Chondrocyte (in vitro differentiated cells): ENCODE data around the gene ELMO3. TPM values are rescaled to one million over a fixed set of nuclear protein-coding genes. Genes with fewer than 3 reads are reported as not detected.

Experiments used
- DNase-seq: peaks from one replicate; pipeline ENCODE4 v3.0.0; 2021; ENCODE audit warnings: mixed read lengths, low spot score
- H3K27ac Mint-ChIP-seq: one replicate; pipeline ENCODE4 v1.8.0; 2021; ENCODE audit warnings: mild to moderate bottlenecking, moderate library complexity, mixed read lengths; ENCODE audit not compliant: unreplicated experiment
- H3K27me3 Mint-ChIP-seq: 2 replicates; pipeline ENCODE4 v1.8.0; 2021; ENCODE audit warnings: low read depth, mixed read lengths
- H3K36me3 Mint-ChIP-seq: 2 replicates; pipeline ENCODE4 v1.8.0; 2021; ENCODE audit warnings: low read depth, mixed read lengths
- H3K4me1 Mint-ChIP-seq: 2 replicates; pipeline ENCODE4 v1.8.0; 2021; ENCODE audit warnings: low read depth, mild to moderate bottlenecking, mixed read lengths
- H3K4me3 Mint-ChIP-seq: one replicate; pipeline ENCODE4 v1.8.0; 2021; ENCODE audit warnings: mild to moderate bottlenecking, moderate library complexity, mixed read lengths; ENCODE audit not compliant: unreplicated experiment
- H3K9me3 Mint-ChIP-seq: 2 replicates; pipeline ENCODE4 v1.8.0; 2021; ENCODE audit warnings: low read depth, mixed read lengths
- CTCF ChIP-seq: fragments of 200-600 bp; sonication (generic); IDR thresholded peaks from 2 replicates; pipeline ENCODE4 v1.5.0; 2021; ENCODE audit warnings: antibody characterized with exemption, mild to moderate bottlenecking, moderate library complexity
- long read RNA-seq: library from polyadenylated mRNA; stranded (forward); transcript quantifications from one replicate; pipeline ENCODE4 v2.0.0, GENCODE V29; 2021
- total RNA-seq: library from RNA; stranded (reverse); gene quantifications from 3 replicates; pipeline ENCODE4 v1.2.1, GENCODE V29; 2021

Gene ELMO3
- 1.1 to 1.2 TPM (median 1.1 TPM) in 3 replicates for total RNA-seq
- long read RNA-seq, partial matches to known transcripts, result 1 of 1 reads
- long read RNA-seq, other reads (novel, unspliced or antisense), result 0 of 1 reads

- Mint-ChIP-seq H3K36me3 (peaks cover 24% of the 10 kb centered on the region), H3K27me3 (no peaks in the 10 kb centered on the region), H3K27ac (peak within 1 kb of the TSS; percentile 42), H3K9me3 (no peaks in the 10 kb centered on the region), H3K4me1 (peaks cover 10% of the 10 kb centered on the region), H3K4me3 (no peak within 1 kb of the TSS)
- peak; percentile 48 for TF ChIP-seq CTCF
- DNase-seq, result no peak
Measured at GRCh38 chr16:67199011-67199807, at the start of gene ELMO3. Gene ELMO3, plus strand, starts transcription at chr16:67199131. Its CDS starts 196 bp downstream, at chr16:67199327.

GRCh38 chr16:67149276-67150046, 49.5 kb upstream of the ELMO3 start:
- no peak for TF ChIP-seq CTCF
- Mint-ChIP-seq H3K27ac (peak overlapping the region; percentile 70), H3K27me3 (no peaks in the 10 kb centered on the region), H3K4me3 (peak overlapping the region; percentile 59), H3K9me3 (no peaks in the 10 kb centered on the region), H3K4me1 (peaks cover 21% of the 10 kb centered on the region), H3K36me3 (peaks cover 11% of the 10 kb centered on the region)
- no peak for DNase-seq

- DNase-seq, result no peak
Measured at GRCh38 chr16:67150047-67150832, 48.7 kb upstream of the ELMO3 start.

GRCh38 chr16:67150833-67151396, 48.0 kb upstream of the ELMO3 start, which contains the start of gene B3GNT9:
Gene B3GNT9, minus strand, starts transcription at chr16:67150998. Its CDS starts 513 bp downstream, at chr16:67150485.
- Mint-ChIP-seq H3K36me3 (peaks cover 9% of the 10 kb centered on the region), H3K4me1 (peaks cover 24% of the 10 kb centered on the region), H3K27ac (peak within 1 kb of the TSS; percentile 87), H3K4me3 (peak within 1 kb of the TSS; percentile 78), H3K9me3 (no peaks in the 10 kb centered on the region), H3K27me3 (peaks cover 2% of the 10 kb centered on the region)
- no peak for TF ChIP-seq CTCF
- DNase-seq, result no peak

More at GRCh38 chr16:67150047-67150832, 48.7 kb upstream of the ELMO3 start:
- Mint-ChIP-seq H3K27me3 (no peaks in the 10 kb centered on the region), H3K4me1 (peaks cover 23% of the 10 kb centered on the region), H3K36me3 (peaks cover 9% of the 10 kb centered on the region), H3K4me3 (peak overlapping the region; percentile 78), H3K9me3 (no peaks in the 10 kb centered on the region), H3K27ac (peak overlapping the region; percentile 87)
- peak; percentile 61 for TF ChIP-seq CTCF
